NOMO-1 treated with DMSO at 0.1 percent for 48 hours (cell line): ENCODE data around the gene PRICKLE4.

ENCODE experiments used
- DNase-seq: peaks from one replicate; lab custom pipeline; 2025; ENCODE audit not compliant: unreplicated experiment; lab: John Stamatoyannopoulos, UW

The PRICKLE4 gene

GRCh38 chr6:41780551-41781365 lies at the start of gene PRICKLE4:
PRICKLE4 (plus strand) TSS chr6:41780782; CDS start chr6:41783474, 2,692 bp downstream.
- no peak for DNase-seq

- no peak for DNase-seq
These were observed 49.0 kb upstream of the PRICKLE4 start for GRCh38 chr6:41731561-41732086.

DNA sequence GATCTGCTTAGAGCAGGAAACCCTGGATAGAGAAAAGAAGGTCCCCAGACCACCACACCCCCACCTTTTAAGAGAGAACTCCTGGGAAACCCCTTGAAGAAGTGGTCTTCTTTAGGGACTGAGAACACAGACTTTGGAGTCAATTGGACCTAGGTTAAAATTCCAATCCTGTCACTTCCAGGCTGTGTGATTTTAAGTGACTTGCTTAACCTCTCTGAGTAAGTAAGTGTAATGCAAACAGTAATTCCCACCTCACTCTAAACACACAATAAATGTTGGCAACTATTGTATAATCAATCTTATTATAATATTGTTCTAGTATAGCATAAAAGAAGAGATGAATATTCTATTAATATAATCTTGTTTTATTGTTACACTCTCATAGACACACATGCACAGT lies 48.4 kb upstream of the PRICKLE4 start:
- no peak for DNase-seq

DNA sequence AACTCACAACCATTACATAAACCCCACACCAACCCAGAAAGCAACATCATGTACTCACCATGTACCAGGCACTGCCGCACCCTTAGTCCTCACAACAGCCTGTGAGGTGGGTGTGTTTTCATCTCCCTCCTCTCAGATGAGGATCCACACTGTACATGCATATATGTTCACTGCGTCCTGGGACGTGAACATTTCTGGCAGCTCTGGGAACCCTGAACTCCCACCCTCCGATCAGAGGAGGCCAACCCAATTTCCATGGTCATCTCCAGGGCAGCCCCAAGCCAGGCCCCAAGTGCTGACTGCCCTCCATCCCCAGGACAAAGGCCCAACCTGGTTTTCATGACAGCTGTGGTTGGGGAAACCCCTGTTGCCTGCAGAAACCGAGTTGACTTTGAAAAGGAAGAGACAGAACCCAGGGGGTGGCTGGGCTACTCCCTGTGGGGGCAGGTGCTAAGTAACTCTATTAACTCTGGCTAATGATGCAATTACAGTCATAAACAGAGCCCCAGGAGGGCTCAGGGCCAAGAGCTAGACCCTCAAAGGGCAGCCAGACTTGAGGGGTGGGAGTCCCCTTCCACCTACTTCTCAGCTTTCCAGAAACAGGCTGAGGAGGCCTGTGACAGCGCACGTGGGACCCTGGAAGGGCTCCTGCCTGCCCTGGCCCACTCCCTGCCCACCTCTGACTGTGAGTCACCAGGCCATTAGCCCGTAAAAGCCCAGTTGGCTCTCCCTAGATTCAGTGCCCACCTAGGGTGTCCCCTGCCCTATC lies 47.8 kb upstream of the PRICKLE4 start:
- DNase-seq = no peak

DNA sequence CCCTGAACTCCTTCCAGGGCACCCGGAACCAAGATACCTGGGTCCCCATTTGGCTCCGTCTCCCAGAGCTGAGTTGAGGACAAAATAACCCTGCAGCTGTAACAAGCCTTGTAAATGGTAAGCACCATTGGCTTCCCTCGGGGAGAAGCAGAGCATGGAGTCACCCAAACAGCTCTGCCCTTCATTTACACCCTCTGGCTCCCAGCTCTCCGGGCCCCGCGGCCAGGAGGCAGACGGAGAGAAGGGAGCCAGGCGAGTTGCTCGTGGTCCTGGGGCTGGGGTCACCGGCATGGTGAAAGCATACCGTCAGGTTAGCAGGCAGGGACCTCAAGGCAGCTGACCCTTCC lies 47.2 kb upstream of the PRICKLE4 start:
- no peak for DNase-seq

GRCh38 chr6:41733707-41734665 lies 46.6 kb upstream of the PRICKLE4 start:
- DNase-seq = peak; percentile 69

DNA sequence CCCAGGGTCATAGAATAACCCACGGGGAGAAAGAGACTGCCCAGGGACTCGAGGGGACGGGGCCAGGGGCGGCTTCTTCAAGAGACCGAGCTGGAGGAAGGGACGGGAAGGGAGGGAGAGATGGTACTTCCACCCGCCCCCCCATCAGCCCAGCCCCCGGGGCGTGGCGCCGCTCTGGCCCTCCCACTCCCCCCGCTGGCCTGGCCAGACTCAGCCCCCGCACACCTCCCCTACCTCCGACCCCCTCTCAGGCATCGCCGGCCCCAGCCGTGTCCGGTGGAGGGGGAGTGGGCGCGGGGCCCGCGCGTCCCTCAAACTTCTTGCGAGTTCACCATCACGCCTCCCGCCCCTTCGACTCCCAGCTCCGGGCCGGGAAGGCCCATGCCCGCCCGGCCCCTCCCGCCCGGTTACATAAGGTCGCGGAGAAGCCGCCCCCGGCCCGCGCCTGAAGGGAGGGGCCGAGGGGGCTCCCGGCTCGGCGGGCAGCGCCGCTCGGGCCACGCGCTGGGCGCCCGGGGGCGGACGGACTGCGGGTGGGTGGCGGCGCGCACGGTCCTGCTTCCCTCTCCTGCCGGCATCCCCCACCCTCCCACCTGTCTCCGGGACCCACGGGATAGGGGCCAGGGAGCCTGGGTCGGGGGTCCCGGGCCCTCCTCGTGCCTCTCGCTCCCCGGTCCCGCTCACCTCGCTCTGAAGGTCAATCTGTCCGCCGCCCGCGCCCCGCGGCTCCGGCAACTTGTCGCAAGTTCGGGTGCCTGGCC lies 45.7 kb upstream of the PRICKLE4 start:
- peak; percentile 44 for DNase-seq

GRCh38 chr6:41735427-41736185 lies 45.0 kb upstream of the PRICKLE4 start, which contains the start of gene TFEB:
TFEB (minus strand) TSS chr6:41735608; CDS start chr6:41691213, 44,395 bp downstream.
- DNase-seq = peak; percentile 87

DNA sequence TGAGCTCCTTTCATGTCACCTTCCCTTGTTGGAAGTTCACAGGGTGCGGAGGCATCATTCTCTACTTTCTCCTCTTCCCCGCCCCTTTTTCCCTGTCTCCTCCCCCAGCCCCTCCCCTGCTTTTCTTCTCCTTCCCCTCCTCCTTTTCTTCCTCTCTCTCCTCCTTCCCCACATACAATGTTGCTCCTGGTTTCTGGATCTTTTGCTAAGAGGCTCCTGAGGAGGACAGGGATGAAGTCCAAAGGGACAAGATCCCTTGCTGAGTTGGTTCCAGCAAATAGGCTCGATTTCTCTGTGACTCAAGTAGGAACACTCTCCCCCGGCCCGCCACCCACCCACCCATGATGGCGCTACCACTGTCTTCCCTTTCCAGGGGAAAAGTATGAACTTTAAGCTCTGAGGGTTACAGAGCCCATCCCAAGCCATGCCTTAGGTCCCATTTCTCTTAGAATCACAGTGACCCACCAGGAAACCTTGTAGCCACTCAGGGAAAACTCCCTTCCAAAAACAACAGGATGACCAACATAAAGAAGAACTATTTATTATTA lies 44.3 kb upstream of the PRICKLE4 start:
- no peak for DNase-seq

- DNase-seq = no peak
These were observed 43.6 kb upstream of the PRICKLE4 start for GRCh38 chr6:41736800-41737555.

DNA sequence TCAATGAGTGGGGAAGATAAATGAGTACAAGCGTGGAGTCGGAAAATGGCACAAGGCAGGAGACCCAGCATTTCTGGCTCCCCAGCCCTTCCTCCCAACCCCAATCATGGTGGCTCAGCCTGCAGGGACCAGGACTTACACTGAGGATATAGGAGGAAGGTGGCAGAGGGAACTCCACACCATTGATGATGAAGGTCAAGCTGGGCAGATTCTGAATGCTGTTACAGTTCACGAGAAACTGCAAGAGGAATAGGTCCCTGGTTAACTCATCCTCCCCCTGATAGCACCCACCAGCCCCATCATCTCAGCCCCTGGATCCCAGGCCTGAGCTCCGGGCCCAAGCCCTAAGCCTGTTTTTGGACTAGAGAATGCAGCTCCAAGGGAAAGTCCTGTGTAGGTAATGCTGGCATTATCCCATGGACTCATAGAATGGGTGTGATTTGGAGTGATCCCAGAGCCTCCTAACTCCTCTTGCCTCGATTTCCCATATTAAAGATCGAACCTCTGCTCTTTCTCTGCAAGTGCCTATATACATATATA lies 42.9 kb upstream of the PRICKLE4 start:
- no peak for DNase-seq

GRCh38 chr6:41739041-41739440 lies 41.5 kb upstream of the PRICKLE4 start:
- DNase-seq = no peak

DNA sequence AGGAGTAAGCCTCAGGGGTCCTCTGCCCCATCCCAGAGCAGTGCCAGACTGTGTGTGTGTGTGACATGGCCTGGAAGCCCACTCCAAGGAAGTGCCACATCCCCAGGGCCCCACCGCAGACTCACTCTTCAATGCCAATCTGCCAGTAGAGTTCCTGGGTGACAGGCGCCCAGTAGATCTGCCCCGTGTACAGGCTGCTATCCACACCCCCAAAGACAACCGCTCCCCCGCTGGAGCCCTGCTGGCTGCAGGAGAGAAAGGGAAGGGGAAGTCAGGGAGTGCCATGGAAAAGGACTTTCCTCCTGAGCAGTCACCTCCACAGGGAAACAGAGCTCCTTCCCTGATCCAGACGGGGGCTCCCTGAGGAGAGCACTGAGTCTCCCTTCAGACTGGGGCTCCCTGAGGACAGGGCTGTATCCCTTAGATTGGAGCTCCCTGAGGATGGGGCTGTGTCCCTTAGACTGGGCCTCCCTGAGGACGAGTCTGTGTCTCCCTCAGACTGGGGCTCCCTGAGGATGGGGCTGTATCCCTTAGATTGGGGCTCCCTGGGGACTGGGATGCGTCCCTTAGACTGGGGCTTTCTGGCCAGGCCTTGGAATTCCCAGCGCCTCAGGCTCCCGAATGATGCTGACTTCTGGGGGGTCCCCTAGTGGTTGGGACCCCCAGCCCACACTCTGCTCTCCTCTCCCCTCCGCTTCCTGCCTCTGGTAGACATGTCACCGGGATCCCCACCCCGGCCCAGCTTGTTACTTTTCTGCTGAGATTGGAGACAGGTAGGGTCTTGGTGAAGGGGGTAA lies 40.0 kb upstream of the PRICKLE4 start:
- no peak for DNase-seq

GRCh38 chr6:41741625-41742490 lies 38.7 kb upstream of the PRICKLE4 start:
- DNase-seq = no peak

DNA sequence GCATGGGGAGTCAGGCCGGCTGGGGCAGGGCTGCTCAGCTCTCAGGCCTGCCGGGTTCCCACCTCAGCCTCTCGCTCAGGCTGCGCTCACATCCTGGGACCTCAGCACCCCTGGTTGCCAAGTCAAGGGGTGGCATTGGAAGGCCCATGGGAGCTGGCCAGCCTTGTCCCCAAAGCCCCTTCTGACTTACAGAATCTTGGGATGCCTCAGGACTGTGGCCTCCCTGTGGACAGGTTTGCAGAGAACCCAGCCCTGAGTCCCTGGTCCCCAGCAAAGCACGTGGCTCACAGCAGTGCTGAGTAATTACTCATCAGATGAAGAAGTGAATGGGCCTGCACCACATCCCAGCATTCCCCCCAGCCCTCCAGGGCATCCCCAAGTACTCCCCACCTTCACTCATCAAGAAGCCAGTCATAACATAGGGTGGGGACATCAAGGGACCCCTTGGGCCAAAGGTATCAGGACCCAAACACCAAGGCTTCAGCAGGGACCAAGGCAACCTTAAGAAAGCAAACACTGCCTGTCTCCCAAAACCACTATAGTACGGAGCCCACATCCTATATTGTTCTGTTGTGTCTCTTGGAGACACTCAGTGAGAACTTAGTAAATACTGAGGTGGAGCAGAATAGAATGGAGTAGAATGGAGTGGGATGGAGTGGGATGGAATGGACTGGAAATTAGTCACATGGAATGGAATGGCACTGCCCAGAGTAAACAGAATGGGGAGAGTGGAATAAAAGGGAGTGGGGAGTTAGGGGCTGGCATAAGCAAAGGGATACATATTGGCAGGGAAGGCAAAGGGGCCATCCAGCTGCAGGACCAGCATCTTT lies 37.0 kb upstream of the PRICKLE4 start:
- DNase-seq = no peak
